GM21737 (cell line): ENCODE measurements around the gene TMEM80.
"Not testable (repeated sequence)": the region's sequence is repeated elsewhere in the genome, so short reads cannot be mapped to it uniquely, and the experiment has no call there.

Source experiments
- ATAC-seq: cut with Tn5 transposase; IDR thresholded peaks from one replicate; pipeline ENCODE4 v1.9.1; 2021; ENCODE audit warnings: mild to moderate bottlenecking, moderate library complexity; ENCODE audit not compliant: unreplicated experiment

TMEM80 gene

GRCh38 chr11:695538-696248 lies at the start of gene TMEM80:
Gene TMEM80, plus strand, starts transcription at chr11:695816. Its CDS starts 12 bp downstream, at chr11:695828.
- peak; percentile 63 for ATAC-seq

- no peak for ATAC-seq
Observed at GRCh38 chr11:646214-646613, 49.4 kb upstream of the TMEM80 start.

- not testable (repeated sequence) for ATAC-seq
Observed at GRCh38 chr11:647672-648158, 47.9 kb upstream of the TMEM80 start.

GRCh38 chr11:650482-650881 lies 45.1 kb upstream of the TMEM80 start:
- ATAC-seq = no peak

GRCh38 chr11:653136-653535 lies 42.5 kb upstream of the TMEM80 start:
- ATAC-seq = not testable (repeated sequence)

GRCh38 chr11:653837-654236 lies 41.8 kb upstream of the TMEM80 start:
- ATAC-seq = no peak

GRCh38 chr11:654444-654843 lies 41.2 kb upstream of the TMEM80 start:
- not testable (repeated sequence) for ATAC-seq

GRCh38 chr11:655036-655726 lies 40.4 kb upstream of the TMEM80 start:
- no peak for ATAC-seq

GRCh38 chr11:656426-656825 lies 39.2 kb upstream of the TMEM80 start:
- no peak for ATAC-seq

GRCh38 chr11:656866-657265 lies 38.8 kb upstream of the TMEM80 start:
- no peak for ATAC-seq

GRCh38 chr11:657691-658126 lies 37.9 kb upstream of the TMEM80 start:
- no peak for ATAC-seq

GRCh38 chr11:659532-660085 lies 36.0 kb upstream of the TMEM80 start:
- no peak for ATAC-seq

GRCh38 chr11:660281-660680 lies 35.3 kb upstream of the TMEM80 start:
- ATAC-seq = no peak

- no peak for ATAC-seq
Observed at GRCh38 chr11:660681-661444, 34.8 kb upstream of the TMEM80 start.

GRCh38 chr11:662689-663274 lies 32.8 kb upstream of the TMEM80 start:
- ATAC-seq = no peak

- ATAC-seq = no peak
Observed at GRCh38 chr11:665062-665703, 30.4 kb upstream of the TMEM80 start.

GRCh38 chr11:665704-666281 lies 29.8 kb upstream of the TMEM80 start:
- no peak for ATAC-seq

GRCh38 chr11:673866-674265 lies 21.8 kb upstream of the TMEM80 start:
- no peak for ATAC-seq

- no peak for ATAC-seq
Observed at GRCh38 chr11:674406-674805, 21.2 kb upstream of the TMEM80 start.

- ATAC-seq = no peak
Observed at GRCh38 chr11:678297-678696, 17.3 kb upstream of the TMEM80 start.
